ENCODE results near the gene RBM10. TPM values are rescaled to one million over a fixed set of nuclear protein-coding genes. Genes with fewer than 3 reads are reported as not detected.
A peak's percentile ranks its signal among the peaks of the same experiment; 100 is the strongest.

Gene RBM10
- total and polyA plus RNA-seq, 2 experiments from 2014 or later = 39.5 to 101 TPM

DNA sequence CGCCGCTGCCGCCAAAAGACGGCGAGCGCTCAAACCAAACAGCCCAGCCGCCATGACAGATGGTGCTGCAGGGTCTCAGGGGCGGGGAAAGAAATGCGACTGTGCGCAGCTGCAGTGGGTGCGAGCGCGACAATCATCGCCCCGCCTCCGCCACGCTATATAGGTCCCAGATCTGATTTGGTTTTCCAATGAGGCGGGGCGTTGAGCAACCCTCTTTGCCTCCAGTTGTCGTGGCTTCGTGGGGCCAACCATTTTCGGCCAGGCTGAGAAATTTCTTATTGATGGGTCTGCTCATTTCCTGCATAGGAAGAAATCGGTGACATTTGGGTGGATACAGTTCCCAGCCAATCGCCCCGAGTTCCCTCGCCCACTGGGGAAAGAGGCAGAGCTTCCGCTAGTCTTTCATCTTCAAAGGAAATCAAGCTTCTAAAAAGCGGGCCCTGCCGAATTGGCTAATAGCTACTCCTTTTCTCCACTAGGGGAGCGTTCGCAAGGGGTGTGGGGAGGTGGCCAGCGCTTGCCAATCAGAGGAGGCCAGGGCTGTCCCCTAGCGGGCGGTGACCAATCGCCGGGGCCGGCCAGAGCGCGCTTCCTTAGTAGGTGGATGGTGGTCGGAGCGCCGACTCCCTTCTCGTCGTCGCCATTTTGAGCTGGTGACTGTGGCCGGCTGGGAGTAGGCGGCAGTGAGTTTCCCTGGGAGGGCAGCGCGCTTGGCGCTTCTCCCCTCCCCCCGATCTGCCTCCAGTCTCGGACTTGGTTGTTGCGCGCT is at the start of gene RBM10, which contains the start of gene NDUFB11 (continued):
- peak; percentile 69 for TF ChIP-seq POLR2AphosphoS5 (IDR thresholded peaks at IDR 0.05; ENCODE audit: low read depth)

DNA sequence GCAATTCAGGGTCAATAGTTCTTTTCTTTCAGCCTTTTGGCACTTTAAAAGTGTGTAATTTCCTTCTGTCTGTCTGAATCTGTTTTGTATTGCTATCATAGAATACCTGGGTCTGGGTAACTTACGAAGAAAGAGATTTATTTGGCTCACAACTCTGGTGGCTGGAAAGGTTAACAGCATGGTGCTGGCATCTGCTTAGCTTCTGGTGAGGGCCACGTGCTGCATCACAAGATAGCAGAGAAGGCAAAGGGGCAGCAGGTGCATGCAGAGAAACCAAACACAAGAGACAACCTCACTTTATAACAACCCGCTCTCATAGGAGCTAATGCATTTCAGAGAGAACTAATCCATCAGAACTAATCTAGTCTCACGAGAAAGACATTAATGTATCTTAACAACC is 48.0 kb upstream of the RBM10 start:
- no peaks in the 10 kb centered on the region for H4K20me1 ChIP-seq (replicated peaks; ENCODE audit: insufficient read depth)
- H3K9me2 ChIP-seq (ENCODE audit: insufficient read depth) = 0 out of 2 replicates have a peak, but pooled peaks cover 5% of the 10 kb centered on the region
- no peak overlapping the region for H2AFZ ChIP-seq
- Mint-ChIP-seq H3K9me3 (peaks cover 2% of the 10 kb centered on the region; the same call in 1 of the 3 replicates), H3K4me3 (no peak overlapping the region), H3K27ac (no peak overlapping the region; the same call in 1 of the 2 replicates), H3K27me3 (ENCODE audit: insufficient read depth, low read depth, poor library complexity) (peaks cover 3% of the 10 kb centered on the region), H3K36me3 (ENCODE audit: low read depth) (no peaks in the 10 kb centered on the region), H3K4me1 (peaks cover 21% of the 10 kb centered on the region; the same call in 2 of the 3 replicates)
- no peaks in the 10 kb centered on the region for H3K27me3 ChIP-seq (ENCODE audit: insufficient read depth)
- no peak; the same call in 1 of the 3 replicates for ATAC-seq
- H3K27ac ChIP-seq (ENCODE audit: low read depth) = peak overlapping the region; percentile 92
- peak; percentile 43 for DNase-seq (ENCODE audit: low spot score)
- H3F3A ChIP-seq (replicated peaks; ENCODE audit: low read depth) = 0 out of 2 replicates have a peak, but pooled peaks cover 3% of the 10 kb centered on the region
- H3K79me2 ChIP-seq (replicated peaks; ENCODE audit: insufficient read depth) = no peaks in the 10 kb centered on the region
- no peak overlapping the region for H3K4me2 ChIP-seq
- H3K4me3 ChIP-seq = no peak overlapping the region
- 0 out of 2 replicates have a peak, but pooled peaks cover 2% of the 10 kb centered on the region for H3K36me3 ChIP-seq (ENCODE audit: insufficient read depth)
- peaks cover 10% of the 10 kb centered on the region; the same call in 1 of the 2 replicates for H3K4me1 ChIP-seq (ENCODE audit: insufficient read depth)
- TF ChIP-seq STAT1 (IDR thresholded peaks at IDR 0.05; ENCODE audit: unreplicated experiment) (no peak), ZNF331 (CRISPR knock-in tag; IDR thresholded peaks at IDR 0.05; ENCODE audit: low read depth) (no peak), EZH2phosphoT487 (IDR thresholded peaks at IDR 0.05; ENCODE audit: unreplicated experiment) (no peak), REST (IDR thresholded peaks at IDR 0.05; ENCODE audit: unreplicated experiment) (no peak), NANOG (IDR thresholded peaks at IDR 0.05; ENCODE audit: borderline replicate concordance) (no peak), CREB1 (CRISPR knock-in tag; IDR thresholded peaks at IDR 0.05; ENCODE audit: low read depth) (no peak), JUNB (IDR thresholded peaks at IDR 0.05; ENCODE audit: unreplicated experiment) (no peak), EZH2 (IDR thresholded peaks at IDR 0.05; ENCODE audit: low read depth, unreplicated experiment) (no peak), ETS1 (IDR thresholded peaks at IDR 0.05) (no peak), ZNF114 (CRISPR knock-in tag; IDR thresholded peaks at IDR 0.05) (no peak)
- TF ChIP-seq, protein P1, sequence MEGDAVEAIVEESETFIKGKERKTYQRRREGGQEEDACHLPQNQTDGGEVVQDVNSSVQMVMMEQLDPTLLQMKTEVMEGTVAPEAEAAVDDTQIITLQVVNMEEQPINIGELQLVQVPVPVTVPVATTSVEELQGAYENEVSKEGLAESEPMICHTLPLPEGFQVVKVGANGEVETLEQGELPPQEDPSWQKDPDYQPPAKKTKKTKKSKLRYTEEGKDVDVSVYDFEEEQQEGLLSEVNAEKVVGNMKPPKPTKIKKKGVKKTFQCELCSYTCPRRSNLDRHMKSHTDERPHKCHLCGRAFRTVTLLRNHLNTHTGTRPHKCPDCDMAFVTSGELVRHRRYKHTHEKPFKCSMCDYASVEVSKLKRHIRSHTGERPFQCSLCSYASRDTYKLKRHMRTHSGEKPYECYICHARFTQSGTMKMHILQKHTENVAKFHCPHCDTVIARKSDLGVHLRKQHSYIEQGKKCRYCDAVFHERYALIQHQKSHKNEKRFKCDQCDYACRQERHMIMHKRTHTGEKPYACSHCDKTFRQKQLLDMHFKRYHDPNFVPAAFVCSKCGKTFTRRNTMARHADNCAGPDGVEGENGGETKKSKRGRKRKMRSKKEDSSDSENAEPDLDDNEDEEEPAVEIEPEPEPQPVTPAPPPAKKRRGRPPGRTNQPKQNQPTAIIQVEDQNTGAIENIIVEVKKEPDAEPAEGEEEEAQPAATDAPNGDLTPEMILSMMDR (conservative IDR thresholded peaks at IDR 0.05; ENCODE audit: low read depth in 2 of 2) = no peak

All from GM23338 (cell line).